GM19463 (cell line): ENCODE measurements around the gene KANSL1L.

Source experiments
- ATAC-seq: cut with Tn5 transposase; IDR thresholded peaks from one replicate; pipeline ENCODE4 v1.9.1; 2021; ENCODE audit warnings: mild to moderate bottlenecking, moderate library complexity; ENCODE audit not compliant: unreplicated experiment

The KANSL1L gene

DNA sequence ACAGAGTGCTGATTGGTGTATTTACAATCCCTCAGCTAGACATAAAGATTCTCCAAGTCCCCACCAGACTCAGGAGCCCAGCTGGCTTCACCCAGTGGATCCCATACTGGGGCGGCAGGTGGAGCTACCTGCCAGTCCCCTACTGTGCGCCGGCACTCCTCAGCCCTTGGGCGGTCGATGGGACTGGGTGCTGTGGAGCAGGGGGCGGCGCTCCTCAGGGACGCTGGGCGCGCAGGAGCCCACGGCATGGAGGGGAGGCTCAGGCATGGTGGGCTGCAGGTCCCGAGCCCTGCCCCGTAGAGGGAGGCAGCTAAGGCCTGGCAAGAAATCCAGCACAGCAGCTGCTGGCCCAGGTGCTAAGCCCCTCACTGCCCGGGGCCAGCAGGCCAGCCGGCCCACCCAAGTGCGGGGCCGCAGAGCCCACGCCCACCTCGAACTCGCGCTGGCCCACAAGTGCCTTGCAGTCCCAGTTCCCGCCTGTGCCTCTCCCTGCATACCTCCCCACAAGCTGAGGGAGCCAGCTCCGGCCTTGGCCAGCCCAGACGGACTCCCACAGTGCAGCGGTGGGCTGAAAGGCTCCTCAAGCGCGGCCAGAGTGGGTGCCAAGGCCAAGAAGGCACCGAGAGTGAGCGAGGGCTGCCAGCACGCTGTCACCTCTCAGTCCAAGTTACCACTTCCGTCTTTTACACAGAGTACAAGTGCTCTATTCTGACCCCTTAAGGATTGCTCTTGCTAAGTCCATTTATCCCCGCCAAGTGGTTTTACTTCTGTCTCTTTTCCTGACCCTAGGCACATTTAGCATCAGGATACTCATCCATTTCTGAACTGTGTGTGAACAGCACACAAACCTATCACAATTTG is 170.5 kb downstream of the KANSL1L start:
- ATAC-seq, result no peak

DNA sequence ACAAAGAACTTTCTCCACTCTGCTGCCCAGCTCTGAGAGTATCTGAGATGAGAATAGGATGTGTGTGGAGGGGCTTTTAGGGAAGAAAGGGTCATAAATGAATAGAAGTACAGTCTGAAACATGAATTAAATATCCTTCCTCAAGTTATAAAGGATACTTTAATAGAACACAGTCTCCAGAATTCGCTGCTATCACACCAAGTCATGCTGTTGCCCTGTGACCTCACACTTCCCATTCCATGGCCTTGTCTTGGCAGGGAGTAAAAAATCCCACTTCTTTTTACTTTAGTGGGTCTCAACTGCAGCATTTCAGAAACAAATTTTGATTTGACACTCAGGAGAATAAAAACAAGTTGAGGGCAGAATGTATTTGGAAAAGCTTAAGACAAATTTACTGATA is 172.6 kb downstream of the KANSL1L start:
- ATAC-seq, result no peak

DNA sequence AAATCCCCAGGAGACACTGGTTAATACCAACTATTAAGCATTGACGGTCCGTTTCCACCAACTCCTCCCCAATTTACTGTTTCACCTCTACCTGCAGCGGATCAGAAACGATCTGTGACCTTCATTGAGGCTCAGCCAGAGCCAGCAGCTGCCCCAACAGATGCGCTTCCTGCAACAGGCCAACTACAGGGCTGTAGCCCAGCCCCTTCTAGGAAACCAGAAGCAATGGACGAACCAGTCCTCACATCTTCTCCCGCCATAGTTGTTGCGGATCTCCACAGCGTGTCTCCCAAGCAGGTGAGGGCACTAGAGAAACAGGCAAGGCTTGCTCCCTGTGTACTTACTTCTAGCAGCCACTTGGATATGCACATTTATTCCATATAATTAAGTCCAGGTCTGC is 177.2 kb downstream of the KANSL1L start:
- ATAC-seq, result no peak

DNA sequence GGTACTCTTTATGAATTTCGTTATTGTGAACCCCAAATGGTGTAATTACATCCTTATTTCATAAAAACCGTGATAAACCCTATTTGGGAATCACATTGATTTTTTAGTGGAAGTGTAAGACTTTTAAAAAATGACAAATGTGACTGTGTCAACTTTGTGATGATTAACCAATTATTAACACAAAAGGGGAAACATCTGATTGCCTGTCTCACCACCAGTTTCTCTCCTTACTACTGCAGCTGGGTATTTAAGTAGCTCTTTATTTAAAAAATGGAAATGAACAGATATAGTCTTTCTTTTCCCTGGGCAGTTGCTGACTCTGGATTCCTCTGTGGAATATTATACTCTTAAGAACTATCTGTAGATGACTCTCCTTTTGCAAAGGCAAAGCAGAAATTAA is 180.4 kb downstream of the KANSL1L start:
- no peak for ATAC-seq

DNA sequence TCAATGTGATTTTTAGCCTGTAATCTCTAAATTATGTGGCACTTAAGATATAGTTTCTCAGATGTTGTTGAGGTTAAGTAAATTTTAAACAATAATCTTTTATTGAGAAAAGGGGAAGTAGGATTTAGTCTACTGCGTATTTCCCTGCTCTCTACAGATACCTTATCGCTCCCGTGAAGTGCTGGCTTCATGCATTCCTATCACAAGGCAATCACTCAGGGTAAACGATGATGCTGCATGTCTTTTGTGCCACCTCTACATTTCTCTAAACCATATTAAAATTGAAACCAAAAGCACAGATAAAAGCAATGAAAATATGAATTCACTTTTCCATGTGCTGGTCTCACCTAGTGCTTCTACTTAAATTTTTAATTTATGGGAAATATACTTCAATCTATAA is 183.2 kb downstream of the KANSL1L start:
- ATAC-seq, result peak; percentile 61

DNA sequence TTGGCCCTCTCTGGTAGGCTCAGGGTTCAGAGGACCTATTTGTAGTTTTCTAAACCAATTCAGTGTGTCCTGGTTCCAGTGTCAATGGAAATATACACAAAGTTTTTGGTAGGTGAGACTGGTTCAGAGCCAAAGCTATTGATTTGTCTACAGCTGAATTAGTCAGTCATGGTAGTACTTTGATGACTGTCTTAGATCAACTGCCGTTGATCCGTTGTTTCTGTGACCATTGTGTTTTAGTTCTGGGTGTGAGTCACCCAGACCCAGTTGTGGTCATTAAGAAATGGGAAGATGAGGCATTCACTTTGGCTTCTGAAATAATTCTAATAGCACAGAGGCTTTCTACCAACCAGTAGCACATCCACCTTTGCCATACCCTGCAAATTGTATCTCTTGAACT is 184.8 kb downstream of the KANSL1L start:
- ATAC-seq, result no peak

DNA sequence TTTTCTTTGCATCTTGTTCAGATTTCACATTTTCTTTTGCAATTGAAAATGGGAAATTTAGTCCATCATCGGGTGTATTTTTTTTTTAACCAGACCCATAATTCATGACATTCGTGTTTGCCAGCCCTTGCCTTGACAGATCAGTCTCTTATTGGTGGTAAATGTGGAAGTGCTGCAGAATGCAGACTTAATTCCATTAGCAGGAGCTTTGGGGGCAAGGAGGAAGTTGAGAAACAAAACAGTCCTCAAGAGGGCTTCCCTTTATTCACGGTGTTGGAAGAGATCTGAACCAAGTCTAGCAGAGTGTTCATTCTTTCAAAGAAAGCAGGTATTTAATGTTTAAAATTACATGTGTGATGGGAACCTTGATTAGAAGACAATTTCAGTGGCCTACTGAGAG is 185.3 kb downstream of the KANSL1L start:
- no peak for ATAC-seq

DNA sequence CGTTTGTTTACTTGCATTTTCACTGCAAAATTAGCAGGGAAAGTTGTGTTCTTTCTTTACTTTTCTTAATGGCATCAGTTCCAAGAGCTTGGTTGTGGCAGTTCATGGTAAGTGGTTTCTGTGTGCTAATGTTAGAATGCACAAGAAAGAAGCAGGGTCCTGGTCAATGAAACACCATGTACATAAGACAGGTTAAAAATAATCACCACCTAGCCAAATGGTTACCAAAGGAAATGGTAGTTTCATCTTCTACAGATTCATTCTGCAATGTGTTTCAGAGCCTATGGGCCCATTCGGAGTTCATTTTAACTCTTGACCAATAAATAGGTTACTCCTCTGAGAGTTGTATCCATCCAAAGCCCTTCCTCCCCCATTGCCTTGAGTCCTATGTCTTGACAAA is 186.9 kb downstream of the KANSL1L start:
- no peak for ATAC-seq

DNA sequence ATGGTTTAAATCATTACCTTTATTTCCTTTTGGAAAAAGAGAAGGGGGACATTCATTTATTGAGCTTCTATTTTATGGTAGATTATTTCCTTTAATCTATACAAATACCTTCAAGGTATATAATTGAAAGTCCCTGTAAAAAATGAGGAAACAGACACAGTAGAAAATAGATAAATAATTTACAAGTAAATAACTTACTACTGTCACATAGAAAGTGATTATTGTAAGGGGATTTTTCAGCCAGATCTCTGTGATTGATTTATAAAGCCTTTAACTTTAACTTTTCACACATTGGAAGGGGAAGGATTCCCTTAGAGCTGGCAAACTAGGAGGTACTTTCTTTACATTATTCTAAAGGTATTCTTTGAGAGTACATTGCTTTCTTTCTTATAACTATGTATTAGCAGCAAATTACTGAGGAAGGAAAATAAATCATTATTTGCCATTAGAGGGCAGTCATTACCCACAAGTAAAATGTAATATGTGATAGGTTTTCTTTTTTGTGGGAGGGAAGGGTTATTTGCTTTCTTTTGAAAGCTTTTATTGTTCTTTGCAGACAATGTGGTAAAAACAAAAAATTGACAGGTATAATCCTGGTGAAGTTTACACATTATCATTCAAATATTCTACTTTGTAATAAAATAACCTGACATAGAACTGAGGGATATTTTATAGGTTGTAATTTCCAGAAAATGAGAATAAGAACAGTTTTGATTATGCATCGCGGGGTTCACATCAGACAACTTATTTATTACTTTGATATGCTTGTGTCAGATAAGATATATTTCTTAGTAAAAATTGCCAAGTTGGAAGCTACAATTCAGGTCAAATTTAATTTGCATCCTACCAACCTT is 193.6 kb downstream of the KANSL1L start:
- ATAC-seq, result peak; percentile 40

DNA sequence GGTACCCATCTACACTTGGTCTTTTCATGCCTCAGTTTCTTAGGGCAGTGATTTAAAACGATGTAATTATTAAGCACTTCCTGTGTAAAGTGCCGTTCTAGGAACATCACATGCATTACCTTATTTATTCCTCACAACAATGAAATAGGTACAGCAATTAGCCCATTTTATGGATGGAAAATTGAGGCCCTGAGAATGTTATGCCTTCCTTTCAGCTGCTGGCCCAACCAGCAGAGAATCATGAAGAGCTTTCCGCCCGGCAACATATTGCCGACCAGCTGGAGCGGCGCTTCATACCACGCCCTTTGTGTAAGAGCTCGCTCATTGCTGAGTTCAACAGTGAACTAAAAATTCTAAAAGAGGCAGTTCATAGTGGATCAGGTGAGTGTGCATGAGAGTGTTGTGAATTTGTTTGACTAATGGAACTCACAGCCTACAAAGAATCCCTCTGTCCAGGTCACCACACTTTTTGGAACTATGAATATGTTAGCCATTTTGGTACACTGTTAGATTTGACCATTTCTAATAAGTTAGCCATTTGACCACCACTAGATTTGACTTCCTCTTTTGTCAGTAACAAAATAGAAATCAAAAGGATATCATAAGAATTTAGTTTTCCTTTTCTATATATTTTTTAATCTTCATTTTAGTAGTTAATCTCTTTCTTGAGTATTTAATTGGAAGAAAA is 194.4 kb downstream of the KANSL1L start:
- ATAC-seq, result peak; percentile 75

DNA sequence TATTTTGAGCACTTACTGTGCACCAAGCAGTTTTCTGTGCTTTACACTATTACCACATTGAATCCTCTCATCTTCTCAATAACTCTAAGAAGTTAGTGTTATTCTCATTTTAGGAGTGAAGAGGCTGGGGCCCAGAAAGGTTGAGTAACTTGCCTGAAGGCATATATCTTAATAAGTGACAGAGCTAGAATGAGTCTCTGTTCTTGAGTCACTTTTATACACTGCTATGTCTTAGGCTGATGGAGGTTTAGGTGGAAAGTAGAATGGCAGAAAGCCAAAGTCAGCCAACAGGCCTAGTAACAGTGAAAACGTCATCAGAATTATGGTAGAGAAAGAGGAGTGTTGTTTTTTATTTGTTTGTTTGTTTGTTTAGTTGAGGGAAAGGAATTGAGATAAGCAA is 196.6 kb downstream of the KANSL1L start:
- ATAC-seq, result no peak

DNA sequence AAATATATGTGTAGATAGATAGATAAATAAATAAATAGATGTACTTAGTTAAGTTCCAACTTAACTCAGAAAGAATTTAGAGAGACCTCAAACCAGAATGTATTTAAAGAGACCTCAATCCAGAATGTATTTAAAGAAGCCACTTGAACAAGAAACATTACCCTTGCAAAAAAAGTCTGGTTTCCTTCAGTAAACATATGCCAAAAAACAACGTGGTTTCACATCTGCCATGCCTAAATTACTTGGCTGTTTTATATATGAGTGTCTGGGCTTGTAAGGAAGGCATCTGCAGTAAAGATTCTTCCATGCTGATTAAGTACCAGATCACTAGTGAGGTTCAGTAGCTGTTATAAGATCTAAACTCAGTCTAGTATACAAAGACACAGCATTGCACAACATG is 197.9 kb downstream of the KANSL1L start:
- no peak for ATAC-seq
